GM19452 (cell line): ENCODE measurements around the gene ILRUN.
"Not testable (repeated sequence)": the region's sequence is repeated elsewhere in the genome, so short reads cannot be mapped to it uniquely, and the experiment has no call there.

ENCODE experiments used
- ATAC-seq: cut with Tn5 transposase; IDR thresholded peaks from one replicate; pipeline ENCODE4 v1.9.1; 2021; ENCODE audit not compliant: unreplicated experiment

Gene ILRUN

GRCh38 chr6:34696739-34697543 is at the start of gene ILRUN:
ILRUN (minus strand) TSS chr6:34696767; CDS start chr6:34696603, 164 bp downstream.
- peak; percentile 74 for ATAC-seq

GRCh38 chr6:34745277-34746103 is 48.9 kb upstream of the ILRUN start:
- ATAC-seq = no peak

- ATAC-seq = not testable (repeated sequence)
These were observed 47.7 kb upstream of the ILRUN start for GRCh38 chr6:34744294-34744647.

- no peak for ATAC-seq
These were observed 47.2 kb upstream of the ILRUN start for GRCh38 chr6:34743625-34744293.

GRCh38 chr6:34742094-34742493 is 45.5 kb upstream of the ILRUN start:
- no peak for ATAC-seq

- no peak for ATAC-seq
These were observed 40.3 kb upstream of the ILRUN start for GRCh38 chr6:34736823-34737222.

GRCh38 chr6:34731393-34732060 is 35.0 kb upstream of the ILRUN start:
- ATAC-seq = no peak

- ATAC-seq = no peak
These were observed 33.3 kb upstream of the ILRUN start for GRCh38 chr6:34729631-34730470.

GRCh38 chr6:34726055-34726454 is 29.5 kb upstream of the ILRUN start:
- ATAC-seq = no peak

- no peak for ATAC-seq
These were observed 26.6 kb upstream of the ILRUN start for GRCh38 chr6:34723203-34723602.

GRCh38 chr6:34722451-34722850 is 25.9 kb upstream of the ILRUN start:
- no peak for ATAC-seq

- ATAC-seq = not testable (repeated sequence)
These were observed 23.6 kb upstream of the ILRUN start for GRCh38 chr6:34720160-34720559.

- not testable (repeated sequence) for ATAC-seq
These were observed 23.1 kb upstream of the ILRUN start for GRCh38 chr6:34719646-34720045.

GRCh38 chr6:34718976-34719375 is 22.4 kb upstream of the ILRUN start:
- ATAC-seq = no peak

GRCh38 chr6:34717466-34717865 is 20.9 kb upstream of the ILRUN start:
- ATAC-seq = no peak

GRCh38 chr6:34714663-34715062 is 18.1 kb upstream of the ILRUN start:
- ATAC-seq = no peak

GRCh38 chr6:34712881-34713280 is 16.3 kb upstream of the ILRUN start:
- not testable (repeated sequence) for ATAC-seq

GRCh38 chr6:34709386-34709785 is 12.8 kb upstream of the ILRUN start:
- no peak for ATAC-seq

- no peak for ATAC-seq
These were observed 8.7 kb upstream of the ILRUN start for GRCh38 chr6:34705241-34705640.

GRCh38 chr6:34701199-34701598 is 4.6 kb upstream of the ILRUN start:
- no peak for ATAC-seq
